Thymus (tissue), 11 donors: ENCODE results near the gene GBF1. TPM values are rescaled to one million over a fixed set of nuclear protein-coding genes. Genes with fewer than 3 reads are reported as not detected.

Experiments
- DNase-seq, 9 donors: peaks; one replicate each; pipeline ENCODE4 v3.0.0-alpha.2; 2013; ENCODE audit warnings: low spot score in 9 of 9, low read depth in 6 of 9, missing footprints in 1 of 9
- H3K27ac ChIP-seq, 2 donors: one replicate each; pipeline ENCODE4 v1.5.1; 2013; ENCODE audit warnings: control low read depth in 1 of 2, low read depth in 1 of 2, low read length in 1 of 2, mild to moderate bottlenecking in 1 of 2, moderate library complexity in 1 of 2
- H3K27me3 ChIP-seq, 2 donors: one replicate each; pipeline ENCODE4 v1.5.1; 2013; ENCODE audit warnings: low read length in 1 of 2; ENCODE audit not compliant: control insufficient read depth in 2 of 2, insufficient read depth in 1 of 2
- H3K36me3 ChIP-seq, 2 donors: one replicate each; pipeline ENCODE4 v1.5.1; 2013; ENCODE audit warnings: low read length in 1 of 2, mild to moderate bottlenecking in 1 of 2, moderate library complexity in 1 of 2; ENCODE audit not compliant: control insufficient read depth in 2 of 2, insufficient read depth in 2 of 2
- H3K4me1 ChIP-seq, 2 donors: one replicate each; pipeline ENCODE4 v1.5.1; 2013; ENCODE audit warnings: low read length in 2 of 2; ENCODE audit not compliant: control insufficient read depth in 2 of 2, insufficient read depth in 2 of 2
- H3K4me3 ChIP-seq, 2 donors: one replicate each; pipeline ENCODE4 v1.5.1; 2013; ENCODE audit warnings: low read length in 2 of 2, control low read depth in 1 of 2, mild to moderate bottlenecking in 1 of 2
- H3K9me3 ChIP-seq, 2 donors: one replicate each; pipeline ENCODE4 v1.5.1; 2013; ENCODE audit warnings: low read length in 1 of 2, mild to moderate bottlenecking in 1 of 2; ENCODE audit not compliant: control insufficient read depth in 2 of 2, insufficient read depth in 1 of 2
- WGBS: extraction: QIAGEN DNeasy Blood & Tissue Kit; methylation state at CpG from one replicate; pipeline ENCODE4 v1.1.7; 2013; 5-methylcytosine and 5-hydroxymethylcytosine counted together
- polyA plus RNA-seq: library from polyadenylated mRNA; stranded (reverse); fragments of 200-250 nt; gene quantifications from one replicate; pipeline ENCODE4 v1.2.3, GENCODE V29; 2013
- total RNA-seq: library from RNA; stranded (reverse); fragments of 120-200 nt; gene quantifications from one replicate; pipeline ENCODE4 v1.2.4, GENCODE V29; 2013
- donor health status: healthy.

GBF1 gene
- total and polyA plus RNA-seq, 2 donors: 9.6 to 11.1 TPM

- no peaks in the 10 kb centered on the region for H3K27me3 ChIP-seq
- WGBS: 97% methylated on average over 5 of the region's 5 CpGs
- no peak overlapping the region for H3K27ac ChIP-seq
- H3K9me3 ChIP-seq: no peaks in the 10 kb centered on the region
- peaks cover 11 to 17% of the 10 kb centered on the region in 2 donors for H3K4me1 ChIP-seq
- H3K4me3 ChIP-seq: no peak overlapping the region
- H3K36me3 ChIP-seq: peaks cover 0 to 5% of the 10 kb centered on the region in 2 donors
- no peak for DNase-seq
These were observed 81.7 kb downstream of the GBF1 start for GRCh38 chr10:102327002-102327401.

GRCh38 chr10:102327641-102328040, 82.3 kb downstream of the GBF1 start:
- Histone ChIP-seq H3K27ac (no peak overlapping the region), H3K36me3 (peaks cover 2 to 5% of the 10 kb centered on the region in 2 donors)
- 98% methylated on average over 2 of the region's 2 CpGs for WGBS

GRCh38 chr10:102332772-102333171, 87.4 kb downstream of the GBF1 start:
- Histone ChIP-seq H3K9me3 (no peaks in the 10 kb centered on the region), H3K27ac (no peak overlapping the region), H3K4me1 (no peaks in the 10 kb centered on the region), H3K27me3 (no peaks in the 10 kb centered on the region), H3K4me3 (no peak overlapping the region), H3K36me3 (peaks cover 6 to 13% of the 10 kb centered on the region in 2 donors)
- no peak for DNase-seq

More at GRCh38 chr10:102327641-102328040, 82.3 kb downstream of the GBF1 start:
- DNase-seq: no peak
- Histone ChIP-seq H3K4me3 (no peak overlapping the region), H3K9me3 (no peaks in the 10 kb centered on the region), H3K4me1 (peaks cover 9 to 15% of the 10 kb centered on the region in 2 donors), H3K27me3 (no peaks in the 10 kb centered on the region)

- H3K27me3 ChIP-seq: no peaks in the 10 kb centered on the region
- 95% methylated on average over 4 of the region's 4 CpGs for WGBS
- H3K4me3 ChIP-seq: no peak overlapping the region
- no peaks in the 10 kb centered on the region for H3K4me1 ChIP-seq
- peaks cover 6 to 13% of the 10 kb centered on the region in 2 donors for H3K36me3 ChIP-seq
- H3K27ac ChIP-seq: no peak overlapping the region
- no peaks in the 10 kb centered on the region for H3K9me3 ChIP-seq
- DNase-seq: no peak
These were observed 88.8 kb downstream of the GBF1 start for GRCh38 chr10:102334101-102334500.

- Histone ChIP-seq H3K27me3 (no peaks in the 10 kb centered on the region), H3K4me1 (no peaks in the 10 kb centered on the region), H3K4me3 (no peak overlapping the region), H3K9me3 (no peaks in the 10 kb centered on the region), H3K36me3 (peaks cover 6 to 13% of the 10 kb centered on the region in 2 donors), H3K27ac (no peak overlapping the region)
- WGBS: 96% methylated on average over 3 of the region's 3 CpGs
- no peak for DNase-seq
These were observed 89.9 kb downstream of the GBF1 start for GRCh38 chr10:102335184-102335583.

- H3K4me1 ChIP-seq: no peaks in the 10 kb centered on the region
- 97% methylated on average over 2 of the region's 2 CpGs for WGBS
These were observed 95.8 kb downstream of the GBF1 start for GRCh38 chr10:102341038-102341688.

GRCh38 chr10:102342458-102342857, 97.1 kb downstream of the GBF1 start:
- Histone ChIP-seq H3K4me1 (no peaks in the 10 kb centered on the region), H3K36me3 (peaks cover 4 to 26% of the 10 kb centered on the region in 2 donors), H3K27ac (no peak overlapping the region), H3K4me3 (no peak overlapping the region), H3K27me3 (no peaks in the 10 kb centered on the region), H3K9me3 (no peaks in the 10 kb centered on the region)
- 96% methylated on average over 2 of the region's 2 CpGs for WGBS
- no peak for DNase-seq

More at GRCh38 chr10:102341038-102341688, 95.8 kb downstream of the GBF1 start:
- Histone ChIP-seq H3K27me3 (no peaks in the 10 kb centered on the region), H3K27ac (no peak overlapping the region), H3K4me3 (no peak overlapping the region), H3K36me3 (peaks cover 4 to 15% of the 10 kb centered on the region in 2 donors), H3K9me3 (no peaks in the 10 kb centered on the region)
- no peak for DNase-seq

GRCh38 chr10:102342958-102343357, 97.6 kb downstream of the GBF1 start:
- no peak for DNase-seq
- H3K27me3 ChIP-seq: no peaks in the 10 kb centered on the region
- no peak overlapping the region for H3K4me3 ChIP-seq
- peaks cover 4 to 29% of the 10 kb centered on the region in 2 donors for H3K36me3 ChIP-seq
- H3K4me1 ChIP-seq: no peaks in the 10 kb centered on the region
- no peak overlapping the region for H3K27ac ChIP-seq
- H3K9me3 ChIP-seq: no peaks in the 10 kb centered on the region
- 98% methylated on average over 3 of the region's 3 CpGs for WGBS

- peaks cover 4 to 34% of the 10 kb centered on the region in 2 donors for H3K36me3 ChIP-seq
These were observed 98.7 kb downstream of the GBF1 start for GRCh38 chr10:102344067-102344466.

More at GRCh38 chr10:102344067-102344466, 98.7 kb downstream of the GBF1 start:
- Histone ChIP-seq H3K4me1 (no peaks in the 10 kb centered on the region), H3K27ac (no peak overlapping the region), H3K4me3 (no peak overlapping the region), H3K27me3 (no peaks in the 10 kb centered on the region), H3K9me3 (no peaks in the 10 kb centered on the region)
- no peak for DNase-seq
- 97% methylated on average over 3 of the region's 3 CpGs for WGBS
